GM12864 (cell line): ENCODE data around the gene CARMIL1.

ENCODE experiments used
- DNase-seq: peaks from one replicate; pipeline ENCODE4 v3.0.0-alpha.2; 2011; ENCODE audit warnings: low read depth
- H3K4me3 ChIP-seq: 2 replicates; pipeline ENCODE4 v1.5.1; 2011; ENCODE audit warnings: mild to moderate bottlenecking, low read depth, low read length, control low read depth
- CTCF ChIP-seq: IDR thresholded peaks from 2 replicates; pipeline ENCODE4 v1.5.1; 2011; ENCODE audit warnings: low read depth, mild to moderate bottlenecking, moderate library complexity, low read length, control low read depth, inconsistent platforms; ENCODE audit errors: missing control alignments

Gene CARMIL1

GRCh38 chr6:25613415-25613814 lies 334.2 kb downstream of the CARMIL1 start:
- TF ChIP-seq CTCF, result no peak
- no peak overlapping the region for H3K4me3 ChIP-seq
- DNase-seq, result no peak

- no peak for DNase-seq
- no peak for TF ChIP-seq CTCF
- H3K4me3 ChIP-seq, result no peak overlapping the region
Measured at GRCh38 chr6:25614052-25614451, 334.9 kb downstream of the CARMIL1 start.

- TF ChIP-seq CTCF, result no peak
- no peak for DNase-seq
- no peak overlapping the region for H3K4me3 ChIP-seq
Measured at GRCh38 chr6:25615471-25615870, 336.3 kb downstream of the CARMIL1 start.

GRCh38 chr6:25617997-25618396 lies 338.8 kb downstream of the CARMIL1 start:
- no peak overlapping the region for H3K4me3 ChIP-seq
- no peak for TF ChIP-seq CTCF
- no peak for DNase-seq

GRCh38 chr6:25619217-25619616 lies 340.0 kb downstream of the CARMIL1 start:
- no peak for TF ChIP-seq CTCF
- no peak for DNase-seq
- H3K4me3 ChIP-seq, result no peak overlapping the region

- DNase-seq, result no peak
- no peak overlapping the region for H3K4me3 ChIP-seq
- TF ChIP-seq CTCF, result no peak
Measured at GRCh38 chr6:25620391-25620790, 341.2 kb downstream of the CARMIL1 start.

- no peak for DNase-seq
- no peak for TF ChIP-seq CTCF
- H3K4me3 ChIP-seq, result no peak overlapping the region
Measured at GRCh38 chr6:25623065-25623464, 343.9 kb downstream of the CARMIL1 start.
